Activated T-helper 2 cell treated with anti-CD3 and anti-CD28 coated beads, Interferon-gamma antibody, Interleukin-2, Interleukin-4, amounts not matched to agents 10 μg/mL and 5 μg/mL and 100 μg/mL, durations not matched to agents 14 hours and 24 hours and 36 hours (primary cell): ENCODE results near the gene RAVER1. TPM values are rescaled to one million over a fixed set of nuclear protein-coding genes. Genes with fewer than 3 reads are reported as not detected.

ENCODE experiments used
- DNase-seq: peaks from one replicate; pipeline ENCODE4 v3.0.0; 2021; ENCODE audit warnings: low spot score
- H3K27ac Mint-ChIP-seq: one replicate; pipeline ENCODE4 v1.8.0; 2021; ENCODE audit warnings: mixed read lengths
- H3K27me3 Mint-ChIP-seq: one replicate; pipeline ENCODE4 v1.8.0; 2021; ENCODE audit warnings: low read depth, mixed read lengths
- H3K36me3 Mint-ChIP-seq: one replicate; pipeline ENCODE4 v1.8.0; 2021; ENCODE audit warnings: low read depth, mixed read lengths
- H3K4me1 Mint-ChIP-seq: one replicate; pipeline ENCODE4 v1.8.0; 2021; ENCODE audit warnings: low read depth, mixed read lengths
- H3K4me3 Mint-ChIP-seq: one replicate; pipeline ENCODE4 v1.8.0; 2021; ENCODE audit warnings: low read depth, mild to moderate bottlenecking, moderate library complexity, mixed read lengths
- H3K9me3 Mint-ChIP-seq: one replicate; pipeline ENCODE4 v1.8.0; 2021; ENCODE audit warnings: mixed read lengths
- intact Hi-C: fragments of 100-400 bp; cut with micrococcal nuclease; formaldehyde crosslinking; loops from one replicate; pipeline ENCODE4 v1.15.1; 2023
- total RNA-seq: library from RNA; stranded (reverse); gene quantifications from 2 replicates; pipeline ENCODE4 v1.2.3, GENCODE V29; 2022

Gene RAVER1
- total RNA-seq, 1 donor from 2014 or later = 90.3 TPM

DNA sequence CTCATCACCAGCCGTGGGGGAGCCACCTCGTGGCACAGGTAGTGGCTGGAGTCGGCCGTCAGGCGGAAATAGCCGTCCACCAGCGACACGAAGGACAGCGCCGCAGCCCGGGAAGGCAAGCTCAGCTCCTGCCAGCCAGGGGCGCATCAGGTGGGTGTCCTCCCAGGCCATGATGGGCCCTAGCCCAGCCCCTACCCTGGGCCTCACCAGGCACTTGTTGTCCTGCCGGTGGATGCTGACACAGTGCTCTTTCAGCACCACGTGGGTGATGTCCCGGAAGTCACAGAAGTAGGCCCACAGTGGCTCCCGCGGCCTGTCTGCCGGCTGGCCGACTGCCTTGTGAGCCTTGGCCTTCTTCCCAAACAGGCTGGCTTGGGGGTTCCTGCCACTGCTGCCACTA is 31.3 kb upstream of the RAVER1 start:
- no peaks in the 10 kb centered on the region for H3K27me3 Mint-ChIP-seq
- H3K27ac Mint-ChIP-seq = no peak overlapping the region
- no peaks in the 10 kb centered on the region for H3K9me3 Mint-ChIP-seq
- no peak overlapping the region for H3K4me3 Mint-ChIP-seq
- DNase-seq = no peak
- H3K4me1 Mint-ChIP-seq = no peaks in the 10 kb centered on the region
- H3K36me3 Mint-ChIP-seq = peaks cover 67% of the 10 kb centered on the region
- intact Hi-C loops = no loop called here

DNA sequence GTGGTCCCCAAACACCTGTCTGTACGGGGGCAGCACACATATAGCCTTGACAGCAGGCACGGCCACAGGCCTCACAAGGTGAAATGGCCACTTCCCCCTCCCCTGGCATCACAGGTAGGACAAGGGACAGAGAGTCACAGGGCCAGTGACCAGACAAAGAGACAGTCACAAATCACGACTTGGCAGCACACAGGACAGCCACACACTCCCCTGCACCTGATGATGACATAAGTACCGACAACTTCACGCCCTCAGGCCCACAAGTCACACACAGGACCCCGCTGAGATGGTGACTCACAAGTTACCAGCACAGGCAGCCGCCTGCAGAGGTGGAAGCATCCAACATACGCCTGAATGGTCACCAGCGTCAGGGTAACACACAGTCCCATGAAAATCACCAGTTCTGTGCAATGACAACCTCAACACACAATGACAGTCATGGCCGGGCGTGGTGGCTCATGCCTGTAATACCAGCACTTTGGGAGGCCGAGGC is 30.5 kb upstream of the RAVER1 start:
- Mint-ChIP-seq H3K9me3 (no peaks in the 10 kb centered on the region), H3K27ac (no peak overlapping the region), H3K36me3 (peaks cover 66% of the 10 kb centered on the region), H3K4me1 (no peaks in the 10 kb centered on the region), H3K4me3 (no peak overlapping the region), H3K27me3 (no peaks in the 10 kb centered on the region)
- intact Hi-C loops = no loop called here
- no peak for DNase-seq

DNA sequence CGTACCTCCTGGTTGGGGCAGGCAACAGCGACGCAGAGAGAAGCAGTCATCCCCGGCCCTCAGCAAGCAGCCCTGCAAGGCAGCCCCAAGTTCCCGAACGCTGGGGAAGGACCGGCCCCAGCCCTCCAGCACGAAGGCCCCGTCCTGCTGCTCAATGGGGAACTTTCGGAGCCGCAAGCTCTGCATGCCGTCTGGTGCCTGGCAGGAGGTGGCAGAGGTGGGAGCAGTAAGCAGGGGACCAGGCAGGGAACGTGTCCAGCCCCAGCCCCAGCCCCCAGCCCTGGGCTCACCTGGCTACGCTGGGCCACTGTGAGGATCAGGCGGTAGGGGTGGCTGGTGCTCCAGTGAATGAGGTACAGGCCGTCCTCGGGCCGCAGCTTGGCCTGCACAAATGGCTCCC is 28.9 kb upstream of the RAVER1 start:
- H3K9me3 Mint-ChIP-seq = no peaks in the 10 kb centered on the region
- intact Hi-C loops = no loop called here
- no peak for DNase-seq
- H3K27me3 Mint-ChIP-seq = no peaks in the 10 kb centered on the region
- H3K36me3 Mint-ChIP-seq = peaks cover 57% of the 10 kb centered on the region
- no peak overlapping the region for H3K4me3 Mint-ChIP-seq
- no peaks in the 10 kb centered on the region for H3K4me1 Mint-ChIP-seq
- H3K27ac Mint-ChIP-seq = no peak overlapping the region

DNA sequence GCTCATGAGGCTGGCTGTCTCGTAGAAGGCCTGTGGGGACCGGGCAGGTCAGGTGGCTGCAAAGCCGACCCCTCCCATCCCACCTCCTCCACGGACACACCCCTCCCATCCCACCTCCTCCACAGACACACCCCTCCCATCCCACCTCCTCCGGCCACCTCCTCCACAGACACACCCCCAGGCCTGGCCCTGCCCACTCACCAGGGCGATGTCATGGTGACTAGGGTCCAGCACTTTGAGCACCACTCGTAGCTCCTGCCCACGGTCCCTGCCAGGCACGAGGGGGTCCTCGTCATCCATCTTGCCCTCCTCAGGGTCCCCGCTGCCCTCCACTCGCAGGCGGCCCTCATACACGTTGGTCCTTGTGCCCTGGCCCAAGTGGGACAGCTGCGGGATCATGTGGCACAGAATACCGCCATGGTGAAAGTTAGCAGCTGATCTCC is 28.3 kb upstream of the RAVER1 start:
- no peaks in the 10 kb centered on the region for H3K27me3 Mint-ChIP-seq
- H3K27ac Mint-ChIP-seq = no peak overlapping the region
- H3K9me3 Mint-ChIP-seq = no peaks in the 10 kb centered on the region
- peaks cover 55% of the 10 kb centered on the region for H3K36me3 Mint-ChIP-seq
- no peaks in the 10 kb centered on the region for H3K4me1 Mint-ChIP-seq
- intact Hi-C loops = no loop called here
- DNase-seq = no peak
- no peak overlapping the region for H3K4me3 Mint-ChIP-seq

DNA sequence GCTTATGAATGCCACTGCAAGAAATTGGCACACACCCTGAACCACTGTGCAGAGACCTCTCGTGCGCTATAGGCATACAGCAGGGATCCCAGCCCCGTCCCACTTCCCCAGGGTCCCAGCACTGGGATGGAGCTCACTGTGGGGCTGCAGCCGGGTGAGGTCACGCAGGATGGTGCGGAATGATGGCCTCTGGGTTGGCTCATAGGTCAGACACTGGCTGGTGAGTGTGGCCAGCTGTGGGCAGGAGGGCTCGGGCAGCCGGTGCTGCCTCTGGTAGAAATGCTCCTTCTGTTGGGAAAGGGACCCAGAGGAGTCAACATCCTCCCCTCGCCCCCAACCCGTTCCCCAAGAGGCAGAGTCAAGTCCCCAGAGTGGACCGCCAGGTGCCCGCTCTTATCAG is 23.1 kb upstream of the RAVER1 start:
- DNase-seq = no peak
- H3K9me3 Mint-ChIP-seq = no peaks in the 10 kb centered on the region
- H3K27me3 Mint-ChIP-seq = no peaks in the 10 kb centered on the region
- H3K4me3 Mint-ChIP-seq = no peak overlapping the region
- no peaks in the 10 kb centered on the region for H3K4me1 Mint-ChIP-seq
- no peak overlapping the region for H3K27ac Mint-ChIP-seq
- intact Hi-C loops = no loop called here
- H3K36me3 Mint-ChIP-seq = peaks cover 61% of the 10 kb centered on the region

DNA sequence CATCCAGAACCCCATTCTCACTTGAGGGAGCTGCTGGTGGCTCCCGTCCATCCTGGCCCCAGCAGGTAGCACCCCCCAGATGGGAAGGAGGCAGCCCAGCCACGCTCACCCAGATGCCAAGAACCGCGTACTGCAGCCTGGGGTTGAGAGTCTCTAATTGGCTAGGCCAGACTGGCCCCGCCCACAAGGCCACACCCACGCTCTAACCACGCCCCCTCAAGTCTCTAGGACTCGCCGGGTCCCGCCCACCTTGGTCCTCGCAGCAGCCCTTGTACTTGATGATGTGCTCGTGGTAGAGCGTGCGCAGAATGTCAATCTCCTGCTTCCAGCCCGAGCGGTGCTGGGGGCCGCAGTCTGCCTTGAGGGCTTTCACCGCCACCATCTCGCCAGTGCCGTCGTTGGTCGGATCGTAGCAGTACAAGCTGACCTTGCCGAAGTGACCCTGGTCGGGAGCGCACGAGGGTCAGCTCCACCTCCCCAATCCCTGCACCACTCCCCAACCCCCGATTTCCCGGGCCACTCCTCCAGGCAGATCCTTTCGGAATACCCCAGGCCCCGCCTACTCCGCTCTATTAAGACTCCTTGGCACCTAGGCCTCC is 20.6 kb upstream of the RAVER1 start:
- DNase-seq = peak; percentile 30
- Mint-ChIP-seq H3K36me3 (peaks cover 47% of the 10 kb centered on the region), H3K4me1 (no peaks in the 10 kb centered on the region), H3K27me3 (no peaks in the 10 kb centered on the region), H3K27ac (no peak overlapping the region), H3K9me3 (no peaks in the 10 kb centered on the region), H3K4me3 (no peak overlapping the region)
- intact Hi-C loops = no loop called here

DNA sequence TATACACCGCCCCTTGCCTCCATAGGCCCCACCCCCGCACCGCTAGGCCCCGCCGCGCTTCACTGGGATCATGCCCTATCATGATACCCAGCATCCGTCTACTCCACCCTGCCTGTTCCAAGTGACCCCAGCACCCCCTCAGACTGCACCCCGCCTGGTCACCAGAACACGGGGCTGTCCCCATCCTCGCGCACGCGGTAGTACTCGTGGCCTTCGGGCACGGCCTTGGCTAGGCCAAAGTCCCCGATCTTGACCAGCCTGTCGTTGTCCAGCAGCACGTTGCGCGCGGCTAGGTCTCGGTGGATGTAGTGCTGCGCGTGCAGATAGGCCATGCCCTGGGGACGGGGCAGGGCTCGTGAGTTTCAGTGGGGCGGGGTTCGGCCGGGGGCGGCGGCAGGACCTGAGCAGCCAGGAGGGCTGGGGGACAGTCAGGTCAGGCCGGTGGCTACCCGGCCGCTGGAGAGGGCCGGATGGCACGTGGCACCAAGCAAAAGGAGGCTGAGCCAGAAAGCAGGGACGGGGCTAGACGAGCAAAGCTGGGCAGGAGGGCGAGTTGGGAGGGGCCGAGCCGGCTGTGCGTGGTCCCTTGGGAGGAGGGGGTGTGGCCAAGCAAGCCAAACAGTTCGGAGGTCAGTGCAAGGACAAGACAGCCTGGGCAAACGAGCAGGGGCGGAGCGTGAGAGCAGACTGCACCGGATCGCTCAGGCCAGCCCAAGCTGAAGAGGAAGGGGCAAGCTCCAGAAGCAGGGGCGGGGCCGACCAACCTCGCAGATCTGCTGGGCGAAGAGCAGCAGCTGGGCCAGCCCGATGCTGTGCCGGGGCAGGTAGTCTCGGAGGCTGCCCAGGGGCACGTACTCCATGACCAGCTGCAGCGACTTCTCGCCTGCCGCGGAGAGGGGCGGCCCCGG is 19.7 kb upstream of the RAVER1 start:
- Mint-ChIP-seq H3K4me3 (no peak overlapping the region), H3K9me3 (no peaks in the 10 kb centered on the region), H3K36me3 (peaks cover 45% of the 10 kb centered on the region), H3K4me1 (no peaks in the 10 kb centered on the region), H3K27me3 (no peaks in the 10 kb centered on the region), H3K27ac (no peak overlapping the region)
- intact Hi-C loops = no loop called here
- no peak for DNase-seq

DNA sequence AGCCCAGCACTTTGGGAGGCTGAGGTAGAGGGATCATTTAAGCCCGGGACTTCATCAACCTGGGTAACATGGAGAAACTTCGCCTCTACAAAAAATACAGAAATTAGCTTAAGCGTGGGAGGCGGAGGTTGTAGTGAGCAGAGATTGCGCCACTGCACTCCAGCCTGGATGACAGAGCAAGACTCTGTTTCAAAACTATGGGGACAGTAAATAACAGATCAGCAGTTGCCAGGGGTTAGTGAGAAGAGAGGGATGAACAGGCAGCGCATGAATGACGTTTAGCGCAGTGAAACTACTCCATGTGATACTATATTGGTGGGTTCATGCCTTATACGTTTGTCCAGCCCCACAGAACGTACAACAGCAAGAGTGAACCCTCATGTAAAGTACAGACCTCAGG is 13.2 kb upstream of the RAVER1 start:
- intact Hi-C loops = no loop called here
- Mint-ChIP-seq H3K9me3 (no peaks in the 10 kb centered on the region), H3K27ac (no peak overlapping the region), H3K27me3 (no peaks in the 10 kb centered on the region), H3K4me3 (no peak overlapping the region), H3K36me3 (peaks cover 5% of the 10 kb centered on the region), H3K4me1 (no peaks in the 10 kb centered on the region)
- DNase-seq = no peak

DNA sequence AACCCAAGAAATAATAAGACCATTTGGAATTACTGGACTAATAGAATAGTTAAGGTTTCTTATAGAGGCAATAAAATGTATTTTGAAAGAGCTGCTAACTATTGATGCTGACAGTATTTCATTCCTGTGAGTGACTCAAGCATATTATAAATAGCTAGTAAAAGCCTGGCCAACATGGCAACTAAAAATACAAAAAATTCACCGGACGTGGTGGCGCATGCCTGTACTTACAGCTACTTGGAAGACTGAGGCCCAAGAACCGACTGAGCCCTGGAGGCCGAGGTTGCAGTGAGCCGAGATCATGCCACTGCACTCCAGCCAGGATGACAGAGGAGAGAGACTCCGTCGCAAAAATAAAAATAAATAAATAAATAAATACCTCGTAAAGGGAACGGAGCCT is 11.5 kb upstream of the RAVER1 start:
- no peaks in the 10 kb centered on the region for H3K9me3 Mint-ChIP-seq
- peaks cover 7% of the 10 kb centered on the region for H3K4me1 Mint-ChIP-seq
- no peak overlapping the region for H3K27ac Mint-ChIP-seq
- no peaks in the 10 kb centered on the region for H3K27me3 Mint-ChIP-seq
- DNase-seq = no peak
- no peaks in the 10 kb centered on the region for H3K36me3 Mint-ChIP-seq
- H3K4me3 Mint-ChIP-seq = no peak overlapping the region
- intact Hi-C loops = no loop called here

DNA sequence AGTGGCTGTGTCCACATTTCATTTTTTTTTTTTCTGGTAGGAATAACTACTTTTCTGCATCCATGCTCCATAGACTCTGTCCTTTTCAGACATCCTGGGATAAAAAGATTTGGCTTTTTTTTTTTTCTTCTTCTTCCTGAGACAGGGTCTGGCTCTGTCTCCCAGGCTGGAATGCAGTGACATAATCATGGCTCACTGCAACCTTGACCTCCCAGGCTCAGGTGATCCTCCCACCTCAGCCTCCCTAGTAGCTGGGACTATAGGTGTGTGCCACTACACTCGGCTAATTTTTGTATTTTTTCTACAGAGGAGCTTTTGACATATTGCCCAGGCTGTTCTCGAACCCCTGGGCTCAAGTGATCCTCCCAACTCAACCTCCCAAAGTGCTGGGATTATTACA is 10.2 kb upstream of the RAVER1 start:
- H3K36me3 Mint-ChIP-seq = no peaks in the 10 kb centered on the region
- no peak overlapping the region for H3K4me3 Mint-ChIP-seq
- no peaks in the 10 kb centered on the region for H3K27me3 Mint-ChIP-seq
- H3K9me3 Mint-ChIP-seq = no peaks in the 10 kb centered on the region
- intact Hi-C loops = no loop called here
- no peak overlapping the region for H3K27ac Mint-ChIP-seq
- no peak for DNase-seq
- peaks cover 16% of the 10 kb centered on the region for H3K4me1 Mint-ChIP-seq

DNA sequence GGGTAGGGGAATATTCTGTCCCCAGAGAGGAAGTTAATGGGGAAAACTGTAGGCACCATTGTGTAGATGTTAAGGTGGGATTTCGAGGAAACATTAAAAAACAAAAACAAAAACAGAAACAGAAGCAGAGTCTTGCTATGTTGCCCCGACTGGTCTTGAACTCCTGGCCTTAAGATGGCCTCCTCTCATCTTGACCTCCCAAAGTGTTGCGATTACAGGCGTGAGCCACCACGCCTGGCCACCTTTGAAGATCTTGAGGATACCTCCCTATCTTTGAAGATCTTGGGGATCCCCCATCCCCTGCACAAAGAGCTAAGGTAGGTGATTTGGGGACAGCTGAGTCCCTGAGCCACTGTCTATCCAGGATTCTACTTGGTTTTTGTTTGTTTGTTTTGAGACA is 6.6 kb upstream of the RAVER1 start:
- peak overlapping the region; percentile 89 for H3K27ac Mint-ChIP-seq
- no peaks in the 10 kb centered on the region for H3K36me3 Mint-ChIP-seq
- H3K4me1 Mint-ChIP-seq = peaks cover 21% of the 10 kb centered on the region
- no peaks in the 10 kb centered on the region for H3K27me3 Mint-ChIP-seq
- no peaks in the 10 kb centered on the region for H3K9me3 Mint-ChIP-seq
- no peak for DNase-seq
- intact Hi-C loops = no loop called here
- peak overlapping the region; percentile 92 for H3K4me3 Mint-ChIP-seq

DNA sequence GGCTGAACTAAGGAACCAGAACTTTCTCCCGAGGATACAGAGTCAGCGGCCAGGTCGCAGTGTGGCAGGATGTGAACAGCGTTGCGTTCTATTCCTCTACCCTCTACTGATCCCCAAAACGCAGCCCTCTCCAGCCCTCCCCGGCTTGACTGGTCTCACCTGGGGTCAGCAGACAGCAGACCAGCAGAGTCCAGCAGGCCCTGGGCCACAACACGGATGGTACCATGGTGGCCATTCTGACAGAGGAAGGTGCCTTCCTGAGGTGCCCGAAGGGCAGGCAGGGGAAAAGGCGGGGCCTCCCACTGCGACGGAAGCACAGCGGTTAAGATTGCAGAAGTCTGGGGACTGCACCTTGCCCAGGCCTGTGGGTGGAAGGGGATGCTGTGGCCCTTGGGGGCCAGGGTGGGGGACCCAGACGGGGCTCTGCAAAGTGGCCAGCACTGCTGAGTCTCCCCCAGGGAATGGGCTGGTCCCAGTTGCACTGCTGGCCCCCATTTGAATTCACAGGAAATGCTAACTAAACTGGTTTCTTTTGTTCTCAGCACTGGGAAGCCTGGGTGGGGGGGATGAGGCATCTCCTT is 6.1 kb upstream of the RAVER1 start, which contains the start of gene ICAM3:
Gene ICAM3, minus strand, starts transcription at position 245 of the 581 bp plus-strand sequence. Its CDS starts 10 bp downstream, at position 235.
- intact Hi-C loops = no loop called here
- no peaks in the 10 kb centered on the region for H3K9me3 Mint-ChIP-seq
- DNase-seq = peak; percentile 61
- peak within 1 kb of the TSS; percentile 89 for H3K27ac Mint-ChIP-seq
- peaks cover 21% of the 10 kb centered on the region for H3K4me1 Mint-ChIP-seq
- H3K4me3 Mint-ChIP-seq = peak within 1 kb of the TSS; percentile 92
- no peaks in the 10 kb centered on the region for H3K36me3 Mint-ChIP-seq
- no peaks in the 10 kb centered on the region for H3K27me3 Mint-ChIP-seq

DNA sequence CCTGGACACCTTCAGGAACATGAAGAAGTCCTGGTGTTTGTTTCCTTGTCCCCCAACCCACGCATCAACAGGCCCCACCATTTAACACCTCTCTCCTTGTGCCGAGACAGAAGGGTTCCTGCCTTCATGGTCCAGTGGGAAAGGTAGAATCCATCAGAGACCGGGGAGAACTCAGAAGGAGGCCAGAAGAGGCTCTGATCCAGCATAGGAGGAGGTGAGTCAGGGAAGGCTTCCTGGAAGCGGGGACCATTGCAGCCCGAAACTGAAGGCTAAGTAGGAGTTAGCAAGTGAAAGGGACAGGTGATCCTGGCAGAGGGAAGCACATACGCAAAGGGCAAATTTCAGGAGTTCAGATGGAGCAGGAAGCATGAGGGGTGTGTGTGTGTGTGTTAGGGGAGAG is 5.6 kb upstream of the RAVER1 start:
- peaks cover 21% of the 10 kb centered on the region for H3K4me1 Mint-ChIP-seq
- peaks cover 4% of the 10 kb centered on the region for H3K36me3 Mint-ChIP-seq
- H3K27me3 Mint-ChIP-seq = no peaks in the 10 kb centered on the region
- peak overlapping the region; percentile 89 for H3K27ac Mint-ChIP-seq
- intact Hi-C loops = no loop called here
- H3K9me3 Mint-ChIP-seq = no peaks in the 10 kb centered on the region
- no peak for DNase-seq
- peak overlapping the region; percentile 92 for H3K4me3 Mint-ChIP-seq
